ENCODE results near the gene ZNF593OS. TPM values are rescaled to one million over a fixed set of nuclear protein-coding genes. Genes with fewer than 3 reads are reported as not detected.

Gene ZNF593OS
- polyA plus RNA-seq, 3 donors: 0.50 to 0.59 TPM; not detected in 1

DNA sequence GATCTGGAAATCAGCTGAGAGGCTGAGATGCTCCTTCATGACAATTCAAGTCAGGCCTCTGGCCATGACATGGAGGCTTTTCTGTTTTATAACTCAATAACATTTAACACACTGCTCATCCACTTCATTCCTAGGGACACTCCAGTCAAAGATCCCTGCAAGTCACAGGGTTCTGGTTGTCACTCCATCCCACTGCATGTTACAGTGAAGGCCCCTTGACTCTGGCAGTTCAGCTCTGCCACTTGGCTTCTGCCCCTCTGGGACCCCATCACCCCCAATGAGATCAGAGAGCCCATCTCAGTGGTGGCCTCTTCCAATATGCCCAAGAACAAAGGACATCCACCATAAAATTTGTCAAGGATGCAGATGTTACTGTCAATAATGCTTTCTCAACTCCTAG, 22.7 kb downstream of the ZNF593OS start:
- Mint-ChIP-seq H3K36me3 (no peaks in the 10 kb centered on the region), H3K27me3 (ENCODE audit: low read depth in 3 of 3) (peaks cover 3 to 12% (median 11%) of the 10 kb centered on the region in 3 donors), H3K4me3 (no peak overlapping the region), H3K9me3 (no peaks in the 10 kb centered on the region), H3K4me1 (peaks cover 26% of the 10 kb centered on the region), H3K27ac (peak overlapping the region in 3 of 7 donors; percentile 19 to 70 (median 68))
- DNase-seq: no peak
- TF ChIP-seq, protein P1, sequence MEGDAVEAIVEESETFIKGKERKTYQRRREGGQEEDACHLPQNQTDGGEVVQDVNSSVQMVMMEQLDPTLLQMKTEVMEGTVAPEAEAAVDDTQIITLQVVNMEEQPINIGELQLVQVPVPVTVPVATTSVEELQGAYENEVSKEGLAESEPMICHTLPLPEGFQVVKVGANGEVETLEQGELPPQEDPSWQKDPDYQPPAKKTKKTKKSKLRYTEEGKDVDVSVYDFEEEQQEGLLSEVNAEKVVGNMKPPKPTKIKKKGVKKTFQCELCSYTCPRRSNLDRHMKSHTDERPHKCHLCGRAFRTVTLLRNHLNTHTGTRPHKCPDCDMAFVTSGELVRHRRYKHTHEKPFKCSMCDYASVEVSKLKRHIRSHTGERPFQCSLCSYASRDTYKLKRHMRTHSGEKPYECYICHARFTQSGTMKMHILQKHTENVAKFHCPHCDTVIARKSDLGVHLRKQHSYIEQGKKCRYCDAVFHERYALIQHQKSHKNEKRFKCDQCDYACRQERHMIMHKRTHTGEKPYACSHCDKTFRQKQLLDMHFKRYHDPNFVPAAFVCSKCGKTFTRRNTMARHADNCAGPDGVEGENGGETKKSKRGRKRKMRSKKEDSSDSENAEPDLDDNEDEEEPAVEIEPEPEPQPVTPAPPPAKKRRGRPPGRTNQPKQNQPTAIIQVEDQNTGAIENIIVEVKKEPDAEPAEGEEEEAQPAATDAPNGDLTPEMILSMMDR (IDR thresholded peaks at IDR 0.05): no peak
- Histone ChIP-seq H3K79me2 (ENCODE audit: insufficient read depth, low read length) (no peaks in the 10 kb centered on the region), H4K20me1 (ENCODE audit: insufficient read depth, low read length) (no peaks in the 10 kb centered on the region), H3K4me2 (replicated peaks; ENCODE audit: extremely low read depth, low read length, poor library complexity, severe bottlenecking) (no peak overlapping the region), H3K36me3 (replicated peaks in 1 of 2; ENCODE audit: control insufficient read depth in 1 of 2, insufficient read depth in 2 of 2, low read length in 2 of 2) (no peaks in the 10 kb centered on the region), H3K27me3 (ENCODE audit: control insufficient read depth in 2 of 2, insufficient read depth in 2 of 2, low read length in 2 of 2) (no peaks in the 10 kb centered on the region), H3K4me3 (replicated peaks in 1 of 3; ENCODE audit: low read depth in 2 of 3, low read length in 3 of 3) (no peak overlapping the region), H3K9ac (ENCODE audit: insufficient read depth, low read length, poor library complexity, severe bottlenecking) (no peak overlapping the region), H3K27ac (ENCODE audit: low read depth in 1 of 2, low read length in 2 of 2) (no peak overlapping the region), H2AFZ (ENCODE audit: insufficient read depth, low read depth, low read length, poor library complexity, severe bottlenecking) (no peak overlapping the region), H3K4me1 (ENCODE audit: control insufficient read depth in 1 of 2, insufficient read depth in 2 of 2, low read length in 2 of 2) (peaks cover 18 to 27% of the 10 kb centered on the region in 2 donors), H3K9me3 (replicated peaks in 1 of 2; ENCODE audit: control insufficient read depth in 1 of 2, insufficient read depth in 1 of 2, low read length in 2 of 2) (no peaks in the 10 kb centered on the region)
- intact Hi-C loops (cut with micrococcal nuclease): loop anchor here (10.0 kb wide), 1 partner anchor 114 kb away; no protein-coding TSS in a partner anchor

DNA sequence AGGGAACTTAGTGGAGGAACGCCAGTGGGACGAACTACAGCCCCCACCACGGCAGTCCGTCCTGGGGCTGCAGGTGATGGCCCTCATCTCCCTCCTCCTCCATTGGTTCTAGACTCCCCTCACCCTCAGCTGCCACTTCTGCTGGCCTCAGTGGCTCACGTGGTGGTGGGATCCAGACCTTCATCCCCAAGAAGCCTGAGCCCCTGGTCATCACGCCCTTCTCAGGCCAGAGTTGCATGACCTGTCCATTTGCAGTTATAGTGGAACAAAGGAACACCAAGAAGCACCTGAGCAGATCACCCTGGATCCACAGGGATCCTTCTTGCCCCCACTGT, 25.7 kb downstream of the ZNF593OS start:
- H3K79me2 ChIP-seq (ENCODE audit: insufficient read depth, low read length): no peaks in the 10 kb centered on the region
- no peaks in the 10 kb centered on the region for H3K9me3 ChIP-seq (replicated peaks in 1 of 2; ENCODE audit: control insufficient read depth in 1 of 2, insufficient read depth in 1 of 2, low read length in 2 of 2)
- H3K36me3 ChIP-seq (replicated peaks in 1 of 2; ENCODE audit: control insufficient read depth in 1 of 2, insufficient read depth in 2 of 2, low read length in 2 of 2): no peaks in the 10 kb centered on the region
- no peaks in the 10 kb centered on the region for H3K36me3 Mint-ChIP-seq
- TF ChIP-seq, protein P1 (IDR thresholded peaks at IDR 0.05): no peak
- H3K27ac ChIP-seq (ENCODE audit: low read depth in 1 of 2, low read length in 2 of 2): no peak overlapping the region
- H3K9me3 Mint-ChIP-seq: no peaks in the 10 kb centered on the region
- H3K4me1 Mint-ChIP-seq: peaks cover 20% of the 10 kb centered on the region
- DNase-seq: no peak
- H3K27me3 ChIP-seq (ENCODE audit: control insufficient read depth in 2 of 2, insufficient read depth in 2 of 2, low read length in 2 of 2): no peaks in the 10 kb centered on the region
- H3K27me3 Mint-ChIP-seq (ENCODE audit: low read depth in 3 of 3): peaks cover 3 to 8% (median 4%) of the 10 kb centered on the region in 3 donors
- no peaks in the 10 kb centered on the region for H4K20me1 ChIP-seq (ENCODE audit: insufficient read depth, low read length)
- H3K9ac ChIP-seq (ENCODE audit: insufficient read depth, low read length, poor library complexity, severe bottlenecking): no peak overlapping the region
- no peak overlapping the region for H3K27ac Mint-ChIP-seq
- intact Hi-C loops (cut with micrococcal nuclease): loop anchor here (1.0 to 10.0 kb wide), 3 partner anchors 41 to 111 kb away; no protein-coding TSS in a partner anchor
- H3K4me1 ChIP-seq (ENCODE audit: control insufficient read depth in 1 of 2, insufficient read depth in 2 of 2, low read length in 2 of 2): peaks cover 13 to 20% of the 10 kb centered on the region in 2 donors
- WGBS (ENCODE audit: insufficient coverage): 86% methylated on average over 6 of the region's 6 CpGs
- no peak overlapping the region for H3K4me3 ChIP-seq (replicated peaks in 1 of 3; ENCODE audit: low read depth in 2 of 3, low read length in 3 of 3)
- no peak overlapping the region for H3K4me2 ChIP-seq (replicated peaks; ENCODE audit: extremely low read depth, low read length, poor library complexity, severe bottlenecking)
- H2AFZ ChIP-seq (ENCODE audit: insufficient read depth, low read depth, low read length, poor library complexity, severe bottlenecking): no peak overlapping the region
- H3K4me3 Mint-ChIP-seq: no peak overlapping the region
